ENCODE data around the gene SH3BP2. TPM values are rescaled to one million over a fixed set of nuclear protein-coding genes. Genes with fewer than 3 reads are reported as not detected.

SH3BP2 gene
- total RNA-seq, 2 donors from 2014 or later = 20.1 to 25.2 TPM

- Histone ChIP-seq H3K4me3 (no peak overlapping the region), H3K27me3 (no peaks in the 10 kb centered on the region), H3K36me3 (no peaks in the 10 kb centered on the region), H3K27ac (peak overlapping the region in 1 of 2 donors; percentile 86), H3K4me1 (peaks cover 0 to 71% of the 10 kb centered on the region in 2 donors), H3K9me3 (peaks cover 0 to 2% of the 10 kb centered on the region in 2 donors)
- no peak for DNase-seq (ENCODE audit: low spot score)
- TF ChIP-seq, protein P1, sequence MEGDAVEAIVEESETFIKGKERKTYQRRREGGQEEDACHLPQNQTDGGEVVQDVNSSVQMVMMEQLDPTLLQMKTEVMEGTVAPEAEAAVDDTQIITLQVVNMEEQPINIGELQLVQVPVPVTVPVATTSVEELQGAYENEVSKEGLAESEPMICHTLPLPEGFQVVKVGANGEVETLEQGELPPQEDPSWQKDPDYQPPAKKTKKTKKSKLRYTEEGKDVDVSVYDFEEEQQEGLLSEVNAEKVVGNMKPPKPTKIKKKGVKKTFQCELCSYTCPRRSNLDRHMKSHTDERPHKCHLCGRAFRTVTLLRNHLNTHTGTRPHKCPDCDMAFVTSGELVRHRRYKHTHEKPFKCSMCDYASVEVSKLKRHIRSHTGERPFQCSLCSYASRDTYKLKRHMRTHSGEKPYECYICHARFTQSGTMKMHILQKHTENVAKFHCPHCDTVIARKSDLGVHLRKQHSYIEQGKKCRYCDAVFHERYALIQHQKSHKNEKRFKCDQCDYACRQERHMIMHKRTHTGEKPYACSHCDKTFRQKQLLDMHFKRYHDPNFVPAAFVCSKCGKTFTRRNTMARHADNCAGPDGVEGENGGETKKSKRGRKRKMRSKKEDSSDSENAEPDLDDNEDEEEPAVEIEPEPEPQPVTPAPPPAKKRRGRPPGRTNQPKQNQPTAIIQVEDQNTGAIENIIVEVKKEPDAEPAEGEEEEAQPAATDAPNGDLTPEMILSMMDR (IDR thresholded peaks at IDR 0.05) = no peak
Observed at GRCh38 chr4:2789351-2789750, 3.5 kb upstream of the SH3BP2 start.

- no peaks in the 10 kb centered on the region for H3K27me3 ChIP-seq
- no peak for DNase-seq (ENCODE audit: low spot score)
- no peak overlapping the region for H3K4me3 ChIP-seq
- peaks cover 0 to 77% of the 10 kb centered on the region in 2 donors for H3K4me1 ChIP-seq
- no peaks in the 10 kb centered on the region for H3K36me3 ChIP-seq
- H3K27ac ChIP-seq = peak overlapping the region in 1 of 2 donors; percentile 50
- no peaks in the 10 kb centered on the region for H3K9me3 ChIP-seq
- TF ChIP-seq, protein P1 (IDR thresholded peaks at IDR 0.05) = no peak
Observed at GRCh38 chr4:2789793-2790582, 2.9 kb upstream of the SH3BP2 start.

DNA sequence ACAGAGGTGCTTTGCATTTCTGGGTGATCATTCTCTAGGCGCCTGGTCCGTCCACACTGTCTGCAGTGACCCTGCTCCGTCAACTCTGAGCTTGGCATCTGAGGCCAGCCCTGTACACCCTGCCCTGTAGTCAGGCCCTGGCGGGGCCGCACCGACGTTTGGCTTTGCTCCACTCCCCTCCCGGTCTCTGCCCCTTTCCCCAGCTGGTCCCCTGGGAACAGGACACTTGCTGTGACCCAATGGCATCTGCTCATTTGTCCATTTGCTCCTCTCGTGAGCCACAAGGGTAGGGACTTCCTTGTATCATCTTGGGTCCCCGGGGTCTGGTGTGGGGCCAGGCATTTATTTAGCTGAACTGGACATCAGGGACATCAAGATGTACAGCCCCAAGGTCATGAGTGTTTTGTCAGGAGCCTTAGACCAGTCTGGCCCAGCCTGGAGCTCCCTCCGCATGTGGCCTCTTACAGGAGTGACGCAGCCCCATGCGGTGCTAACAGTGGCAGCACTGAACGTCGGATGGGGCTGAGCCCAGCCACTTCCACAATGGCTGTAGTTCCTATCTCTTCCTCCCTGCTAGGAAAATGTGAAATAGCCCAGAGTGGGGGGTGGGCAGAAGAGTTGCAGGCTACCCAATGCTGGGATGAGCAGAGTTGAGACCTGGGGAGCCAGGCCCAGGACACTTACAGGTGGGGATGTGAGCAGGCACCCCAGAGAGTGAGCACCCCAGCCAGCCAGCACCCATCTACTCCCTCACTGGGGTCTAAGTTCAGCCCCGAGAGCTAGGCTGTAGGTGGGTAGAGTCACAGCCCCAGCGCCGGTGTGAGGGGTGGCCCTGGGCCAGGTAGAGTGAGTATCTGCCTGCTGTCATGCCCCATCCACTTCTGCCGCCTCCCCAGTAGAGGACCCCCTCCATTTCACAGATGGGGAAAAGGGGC lies 2.0 kb upstream of the SH3BP2 start:
- TF ChIP-seq, protein P1 (IDR thresholded peaks at IDR 0.05) = no peak
- no peaks in the 10 kb centered on the region for H3K27me3 ChIP-seq
- no peak for DNase-seq (ENCODE audit: low spot score)
- no peaks in the 10 kb centered on the region for H3K36me3 ChIP-seq
- H3K9me3 ChIP-seq = no peaks in the 10 kb centered on the region
- H3K4me3 ChIP-seq = no peak overlapping the region
- H3K27ac ChIP-seq = peak overlapping the region; percentile 22 to 50
- peaks cover 0 to 86% of the 10 kb centered on the region in 2 donors for H3K4me1 ChIP-seq

DNA sequence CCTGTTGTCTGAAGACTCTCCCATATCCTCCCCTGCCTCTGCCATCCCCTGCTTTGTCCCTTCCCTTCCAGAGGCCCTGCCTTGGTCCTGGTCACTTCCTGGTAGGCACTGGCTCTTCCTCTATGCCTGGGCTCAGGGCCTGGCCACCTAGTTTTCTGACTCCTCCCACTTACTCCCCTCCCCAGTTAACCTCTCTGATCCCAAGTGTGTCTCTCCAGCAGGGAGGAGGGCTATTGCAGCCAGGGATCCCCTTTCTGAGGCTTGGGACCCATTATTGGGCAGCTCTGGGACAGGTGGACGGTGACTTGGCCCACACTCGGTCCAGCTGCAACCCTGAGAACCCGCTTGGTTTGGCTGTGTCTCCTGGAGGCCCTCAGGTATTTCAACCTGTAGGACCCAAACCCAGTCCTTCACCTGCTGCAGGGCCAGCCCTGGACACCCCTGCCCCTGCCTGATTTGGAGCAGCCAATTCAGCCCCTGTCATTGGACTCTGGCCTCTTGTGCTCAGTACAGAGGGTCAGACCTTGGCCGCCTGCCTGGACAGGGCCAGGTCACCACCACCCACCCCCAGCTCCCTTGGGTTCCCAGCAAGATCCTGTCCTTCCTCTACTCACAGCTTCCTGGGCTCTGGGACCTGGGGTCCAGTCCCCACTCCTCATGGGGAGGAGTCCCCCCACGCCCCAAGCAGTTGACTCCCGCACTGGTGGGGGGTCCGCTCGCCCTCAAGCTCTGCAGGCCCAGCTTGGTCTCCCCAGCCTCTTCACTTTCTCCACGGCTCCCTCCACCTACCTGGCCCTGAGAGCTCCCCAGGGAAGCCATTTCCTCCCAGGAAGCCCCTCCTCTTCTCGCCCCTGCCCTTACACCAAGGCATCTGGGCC lies 1.1 kb upstream of the SH3BP2 start:
- peaks cover 0 to 87% of the 10 kb centered on the region in 2 donors for H3K4me1 ChIP-seq
- TF ChIP-seq, protein P1 (IDR thresholded peaks at IDR 0.05) = no peak
- H3K9me3 ChIP-seq = no peaks in the 10 kb centered on the region
- no peak for DNase-seq (ENCODE audit: low spot score)
- peak overlapping the region; percentile 50 to 61 for H3K27ac ChIP-seq
- no peaks in the 10 kb centered on the region for H3K36me3 ChIP-seq
- H3K4me3 ChIP-seq = no peak overlapping the region
- H3K27me3 ChIP-seq = no peaks in the 10 kb centered on the region

DNA sequence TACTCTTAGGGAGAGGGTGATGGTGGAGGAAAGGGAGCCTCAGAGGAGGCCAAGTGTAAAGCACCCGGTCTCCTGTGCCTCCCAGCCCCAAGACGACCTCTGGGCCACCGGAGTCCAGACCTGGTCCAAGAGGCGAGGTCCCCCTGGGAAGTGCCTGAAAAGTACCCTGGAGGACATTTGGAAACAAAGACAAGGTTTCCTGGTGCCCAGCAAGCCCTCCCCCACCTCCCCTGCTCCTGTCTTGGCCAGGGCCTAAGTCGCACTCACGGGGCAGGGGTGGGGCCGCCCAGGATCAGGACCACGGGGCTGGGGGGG lies 532 bp upstream of the SH3BP2 start:
- no peaks in the 10 kb centered on the region for H3K36me3 ChIP-seq
- H3K4me3 ChIP-seq = peak overlapping the region in 1 of 2 donors; percentile 90
- TF ChIP-seq, protein P1 (IDR thresholded peaks at IDR 0.05) = no peak
- peak overlapping the region; percentile 50 to 61 for H3K27ac ChIP-seq
- H3K4me1 ChIP-seq = peaks cover 0 to 87% of the 10 kb centered on the region in 2 donors
- no peak for DNase-seq (ENCODE audit: low spot score)
- H3K9me3 ChIP-seq = no peaks in the 10 kb centered on the region
- no peaks in the 10 kb centered on the region for H3K27me3 ChIP-seq

Data from right atrium auricular region (tissue), 2 donors.